Measurements from ENCODE around the gene HS6ST3. TPM values are rescaled to one million over a fixed set of nuclear protein-coding genes. Genes with fewer than 3 reads are reported as not detected.

Gene HS6ST3
- total RNA-seq, 4 donors from 2014 or later: 0.08 to 0.47 (median 0.41) TPM

DNA sequence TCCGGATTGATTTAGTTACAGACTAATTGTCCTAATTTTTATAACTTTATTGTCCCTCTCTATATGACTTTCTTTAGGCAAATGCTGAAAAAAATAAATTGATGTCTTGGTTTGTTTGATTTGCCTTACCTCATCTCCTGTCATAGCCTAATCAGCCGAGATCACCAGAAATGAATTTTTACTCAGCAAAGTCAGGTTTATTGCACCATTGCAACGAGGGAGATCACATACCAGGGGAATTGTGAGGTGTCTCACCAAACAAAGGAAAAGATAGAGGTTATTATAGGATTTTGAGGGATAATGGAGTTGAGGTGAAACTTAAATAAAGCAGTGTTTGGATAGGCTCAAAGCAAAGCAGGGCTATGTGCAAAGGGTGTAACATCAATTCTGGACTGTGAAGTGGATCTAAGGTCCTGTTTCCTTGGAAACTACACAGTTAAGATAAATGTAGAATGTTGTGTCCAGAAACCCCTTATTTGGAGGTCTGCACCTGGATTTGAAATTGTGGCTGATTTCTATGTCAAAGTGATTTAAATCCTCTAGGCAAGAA is 531.8 kb downstream of the HS6ST3 start:
- H3K9me3 ChIP-seq: no peaks in the 10 kb centered on the region
- TF ChIP-seq, protein P1, sequence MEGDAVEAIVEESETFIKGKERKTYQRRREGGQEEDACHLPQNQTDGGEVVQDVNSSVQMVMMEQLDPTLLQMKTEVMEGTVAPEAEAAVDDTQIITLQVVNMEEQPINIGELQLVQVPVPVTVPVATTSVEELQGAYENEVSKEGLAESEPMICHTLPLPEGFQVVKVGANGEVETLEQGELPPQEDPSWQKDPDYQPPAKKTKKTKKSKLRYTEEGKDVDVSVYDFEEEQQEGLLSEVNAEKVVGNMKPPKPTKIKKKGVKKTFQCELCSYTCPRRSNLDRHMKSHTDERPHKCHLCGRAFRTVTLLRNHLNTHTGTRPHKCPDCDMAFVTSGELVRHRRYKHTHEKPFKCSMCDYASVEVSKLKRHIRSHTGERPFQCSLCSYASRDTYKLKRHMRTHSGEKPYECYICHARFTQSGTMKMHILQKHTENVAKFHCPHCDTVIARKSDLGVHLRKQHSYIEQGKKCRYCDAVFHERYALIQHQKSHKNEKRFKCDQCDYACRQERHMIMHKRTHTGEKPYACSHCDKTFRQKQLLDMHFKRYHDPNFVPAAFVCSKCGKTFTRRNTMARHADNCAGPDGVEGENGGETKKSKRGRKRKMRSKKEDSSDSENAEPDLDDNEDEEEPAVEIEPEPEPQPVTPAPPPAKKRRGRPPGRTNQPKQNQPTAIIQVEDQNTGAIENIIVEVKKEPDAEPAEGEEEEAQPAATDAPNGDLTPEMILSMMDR (IDR thresholded peaks at IDR 0.05): no peak
- TF ChIP-seq POLR2A (IDR thresholded peaks at IDR 0.05) (no peak), EP300 (IDR thresholded peaks at IDR 0.05) (no peak), POLR2AphosphoS5 (IDR thresholded peaks at IDR 0.05) (no peak)
- WGBS: 79% methylated on average over 3 of the region's 3 CpGs
- no peak for DNase-seq (ENCODE audit: low spot score in 2 of 2)
- H3K4me1 ChIP-seq: no peaks in the 10 kb centered on the region
- no peaks in the 10 kb centered on the region for H3K27me3 ChIP-seq
- no peak overlapping the region for H3K27ac ChIP-seq
- no peaks in the 10 kb centered on the region for H3K36me3 ChIP-seq
- no peak overlapping the region for H3K4me3 ChIP-seq

DNA sequence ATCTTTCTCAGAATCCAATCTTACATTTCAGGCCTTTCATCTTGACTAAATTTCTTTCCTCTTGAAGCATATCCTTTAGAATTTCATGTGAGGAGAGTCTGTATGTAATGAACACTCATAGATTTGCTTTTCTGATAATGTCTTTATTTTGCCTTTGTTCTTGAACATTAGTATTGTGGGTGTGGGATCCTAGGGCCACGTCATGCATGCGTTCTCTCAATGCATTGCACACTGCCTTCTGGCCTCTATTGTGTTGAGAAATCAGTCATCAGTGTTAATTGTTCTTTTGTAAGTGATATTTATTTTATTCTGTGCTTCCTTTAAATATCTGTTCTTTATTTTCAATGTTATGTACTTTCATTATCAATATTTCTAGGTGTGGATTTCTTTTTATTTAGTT is 539.4 kb downstream of the HS6ST3 start:
- TF ChIP-seq POLR2AphosphoS5 (IDR thresholded peaks at IDR 0.05) (no peak), POLR2A (IDR thresholded peaks at IDR 0.05) (no peak)
- TF ChIP-seq, protein P1 (IDR thresholded peaks at IDR 0.05): no peak
- Histone ChIP-seq H3K4me3 (no peak overlapping the region), H3K36me3 (no peaks in the 10 kb centered on the region), H3K9me3 (no peaks in the 10 kb centered on the region), H3K27me3 (no peaks in the 10 kb centered on the region), H3K4me1 (no peaks in the 10 kb centered on the region), H3K27ac (no peak overlapping the region)
- 84% methylated on average over 2 of the region's 2 CpGs for WGBS
- DNase-seq (ENCODE audit: low spot score in 2 of 2): no peak

DNA sequence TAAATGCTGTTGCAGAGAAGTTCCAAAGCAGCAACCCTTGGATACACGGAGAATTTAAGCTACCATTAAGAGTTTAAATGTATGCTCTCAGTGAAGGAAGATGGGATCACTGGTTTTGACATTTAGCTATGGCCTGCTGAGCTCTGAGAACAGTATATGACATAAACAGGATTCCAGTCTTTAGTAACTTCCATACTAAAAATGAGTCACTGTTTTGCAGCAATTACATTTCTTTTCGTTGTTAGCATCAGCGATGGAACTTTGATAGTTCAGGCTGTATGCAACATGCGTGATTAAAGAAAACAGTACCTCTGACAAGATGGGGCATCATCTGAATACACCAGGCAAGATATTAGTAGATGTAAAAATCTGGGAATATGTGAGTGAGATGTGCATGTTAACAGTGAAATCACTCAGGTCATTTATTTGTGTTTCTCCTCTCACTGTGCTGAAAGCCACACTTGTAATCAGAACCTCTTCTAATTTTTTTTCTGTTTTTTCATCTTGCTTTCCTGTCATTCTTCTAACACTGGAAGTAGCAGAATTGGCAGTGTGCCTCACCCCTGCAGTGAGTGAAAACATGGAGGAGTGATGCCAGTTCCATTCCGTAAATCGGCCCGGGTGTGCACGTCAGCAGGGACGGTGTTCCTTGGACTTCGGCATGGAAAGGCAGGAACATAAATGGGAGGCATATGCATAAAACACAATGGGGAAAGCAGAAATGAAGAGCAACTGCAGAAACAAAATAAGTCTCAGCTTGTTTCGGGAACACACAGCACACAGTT is 542.8 kb downstream of the HS6ST3 start:
- TF ChIP-seq, protein P1 (IDR thresholded peaks at IDR 0.05): no peak
- TF ChIP-seq POLR2AphosphoS5 (IDR thresholded peaks at IDR 0.05) (no peak), POLR2A (IDR thresholded peaks at IDR 0.05) (no peak), EP300 (IDR thresholded peaks at IDR 0.05) (no peak)
- Histone ChIP-seq H3K27me3 (no peaks in the 10 kb centered on the region), H3K27ac (no peak overlapping the region), H3K9me3 (no peaks in the 10 kb centered on the region), H3K4me3 (no peak overlapping the region), H3K4me1 (no peaks in the 10 kb centered on the region), H3K36me3 (no peaks in the 10 kb centered on the region)
- WGBS: 91% methylated on average over 11 of the region's 11 CpGs
- no peak for DNase-seq (ENCODE audit: low spot score in 2 of 2)

DNA sequence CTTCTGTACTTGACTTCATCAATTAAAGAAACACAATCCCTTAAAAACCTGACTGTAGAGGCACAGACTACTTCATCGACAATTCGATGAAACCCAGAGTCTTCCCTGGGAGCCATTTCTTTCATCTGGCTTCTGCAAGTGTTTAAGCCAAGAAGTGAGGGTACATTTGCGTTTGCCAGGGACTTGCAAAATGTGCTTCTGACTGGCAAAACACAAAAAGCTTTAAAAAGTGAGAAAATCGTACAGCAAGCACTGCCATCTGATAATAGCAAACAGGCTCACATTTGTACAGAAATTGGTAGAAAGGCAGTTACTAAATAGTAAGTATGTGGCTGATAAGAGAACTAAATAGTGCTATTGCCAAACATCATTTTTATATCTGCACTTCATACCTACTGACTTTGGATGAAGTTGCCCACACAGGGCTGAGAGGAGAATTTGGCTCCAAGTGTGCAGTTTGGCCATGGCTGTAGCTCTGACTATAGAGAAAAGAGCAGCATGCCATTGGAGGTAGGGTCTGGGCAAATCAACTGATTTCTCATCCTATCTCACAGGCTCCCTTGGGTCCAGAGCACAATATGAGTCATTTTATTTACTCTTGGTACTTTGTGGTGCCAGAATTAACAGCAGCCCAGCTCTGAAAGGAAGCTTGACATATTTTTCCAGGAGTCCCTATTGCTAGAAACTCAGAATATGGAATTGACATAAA is 546.2 kb downstream of the HS6ST3 start:
- 75% methylated on average over 4 of the region's 4 CpGs for WGBS
- Histone ChIP-seq H3K9me3 (no peaks in the 10 kb centered on the region), H3K27me3 (no peaks in the 10 kb centered on the region), H3K36me3 (no peaks in the 10 kb centered on the region), H3K27ac (no peak overlapping the region), H3K4me3 (no peak overlapping the region), H3K4me1 (no peaks in the 10 kb centered on the region)
- no peak for DNase-seq (ENCODE audit: low spot score in 2 of 2)
- TF ChIP-seq EP300 (IDR thresholded peaks at IDR 0.05) (no peak), POLR2A (IDR thresholded peaks at IDR 0.05) (no peak), POLR2AphosphoS5 (IDR thresholded peaks at IDR 0.05) (no peak)
- TF ChIP-seq, protein P1 (IDR thresholded peaks at IDR 0.05): no peak

DNA sequence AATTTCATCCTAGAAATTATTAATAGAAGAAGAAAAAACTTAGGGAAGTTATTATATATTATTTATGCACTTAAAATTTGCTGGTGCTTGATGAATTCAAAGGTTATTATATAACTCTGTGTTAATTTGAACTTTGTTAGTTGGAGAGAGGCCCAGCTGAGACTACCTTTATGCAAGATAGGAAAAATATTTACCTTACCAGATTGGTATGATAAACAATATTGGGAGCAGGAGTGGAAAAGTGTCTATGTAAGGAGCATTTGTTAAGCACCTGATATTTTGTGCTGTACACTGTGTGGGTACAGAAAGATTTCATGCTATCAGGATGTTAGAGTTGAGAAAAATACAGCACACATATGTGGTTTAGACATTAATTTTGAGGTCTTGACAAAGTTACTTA is 547.1 kb downstream of the HS6ST3 start:
- no peak for DNase-seq (ENCODE audit: low spot score in 2 of 2)
- no peak overlapping the region for H3K27ac ChIP-seq
- no peaks in the 10 kb centered on the region for H3K27me3 ChIP-seq
- no peak for TF ChIP-seq POLR2A (IDR thresholded peaks at IDR 0.05)
- TF ChIP-seq, protein P1 (IDR thresholded peaks at IDR 0.05): no peak
- no peak for TF ChIP-seq POLR2AphosphoS5 (IDR thresholded peaks at IDR 0.05)
- TF ChIP-seq EP300 (IDR thresholded peaks at IDR 0.05): no peak
- no peak overlapping the region for H3K4me3 ChIP-seq
- H3K36me3 ChIP-seq: no peaks in the 10 kb centered on the region
- no peaks in the 10 kb centered on the region for H3K9me3 ChIP-seq
- no peaks in the 10 kb centered on the region for H3K4me1 ChIP-seq
